SKM-1 treated with dmso at 0.1 percent for 144 hours (cell line): ENCODE results near the gene ADCY9.

ENCODE experiments used
- DNase-seq: peaks from one replicate; lab custom pipeline; 2025; ENCODE audit not compliant: unreplicated experiment; lab: John Stamatoyannopoulos, UW

Gene ADCY9

DNA sequence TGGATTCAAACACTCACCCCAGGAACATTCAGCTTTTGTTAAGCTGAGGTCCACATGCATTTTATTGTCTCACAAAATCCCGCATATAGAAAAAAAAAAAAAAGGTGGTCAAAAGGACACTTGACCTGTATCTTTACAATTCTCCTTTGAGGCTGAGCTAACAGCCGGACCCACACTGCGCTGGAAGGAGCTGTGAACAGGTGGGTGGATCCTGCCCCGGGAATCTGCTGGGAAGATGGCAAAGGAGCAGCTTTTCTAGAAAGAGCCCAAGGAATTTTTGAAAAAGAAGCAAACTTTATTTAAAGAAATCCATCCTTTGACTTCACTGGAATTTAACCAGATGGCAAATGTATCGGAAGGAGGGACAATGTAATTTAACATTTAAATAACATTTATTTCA, 108.1 kb downstream of the ADCY9 start:
- DNase-seq = no peak

DNA sequence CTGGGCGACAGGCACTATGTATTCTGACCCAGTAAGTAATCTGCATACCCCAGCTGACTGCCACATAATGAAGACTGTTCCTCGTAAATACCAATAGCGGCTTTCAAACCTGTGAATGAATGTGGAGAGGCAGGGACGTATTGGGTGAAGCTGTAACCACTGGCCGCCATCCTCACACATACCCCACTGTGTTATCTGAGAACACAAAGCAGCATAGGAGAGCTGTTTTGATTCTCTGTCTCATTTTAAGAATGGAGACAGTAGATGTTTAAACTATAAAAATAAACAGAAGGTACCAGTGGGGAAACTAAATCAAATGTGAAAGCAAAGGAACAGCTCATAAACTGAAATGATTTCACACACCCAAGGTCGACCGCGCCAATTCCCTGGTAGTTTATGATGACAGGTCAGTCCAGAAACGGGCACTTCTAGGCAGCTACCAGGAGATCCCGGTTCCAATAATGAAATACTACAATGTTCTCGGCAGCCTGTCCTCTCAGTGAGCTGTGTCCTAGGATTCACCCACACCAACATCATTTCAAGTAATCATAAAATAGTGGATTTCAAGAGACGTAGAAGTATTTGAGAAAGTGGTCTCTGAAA, 109.7 kb downstream of the ADCY9 start:
- DNase-seq = no peak

DNA sequence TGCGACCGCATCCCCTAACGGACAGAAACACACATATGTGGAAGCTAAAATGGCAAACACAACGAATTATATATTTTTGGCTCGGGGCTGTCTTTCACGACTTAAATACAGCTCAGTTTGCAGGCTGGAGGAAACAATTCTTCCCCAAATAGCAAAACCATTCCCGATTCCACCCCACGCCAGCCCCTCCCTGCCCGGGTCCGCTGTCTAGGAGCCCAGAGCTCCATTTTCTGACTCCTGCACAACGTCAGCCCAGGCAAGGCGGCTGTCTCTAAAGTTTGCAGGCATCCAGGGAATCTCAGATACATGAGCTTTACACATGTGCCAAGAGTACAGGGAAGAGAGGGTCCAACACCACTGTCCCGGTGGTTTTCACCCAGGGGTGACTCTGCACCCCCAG, 110.5 kb downstream of the ADCY9 start:
- no peak for DNase-seq

DNA sequence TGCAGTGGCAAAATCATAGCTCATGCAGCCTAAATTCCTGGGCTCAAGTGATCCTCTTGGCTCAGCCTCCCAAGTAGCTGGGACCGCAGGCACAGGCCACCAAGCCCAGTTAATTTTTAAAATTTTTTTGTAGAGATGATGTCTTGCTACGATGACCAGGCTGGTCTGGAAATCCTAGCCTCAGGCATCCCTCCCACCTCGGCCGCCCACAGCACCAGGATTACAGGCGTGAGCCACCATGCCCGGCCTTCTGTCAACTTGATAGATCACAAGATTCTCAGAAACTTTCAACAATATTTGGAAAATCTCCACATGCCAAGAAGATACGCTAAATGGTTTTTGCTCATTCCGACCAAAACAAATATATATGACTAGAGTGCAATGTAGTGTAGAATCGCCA, 111.0 kb downstream of the ADCY9 start:
- DNase-seq = no peak

DNA sequence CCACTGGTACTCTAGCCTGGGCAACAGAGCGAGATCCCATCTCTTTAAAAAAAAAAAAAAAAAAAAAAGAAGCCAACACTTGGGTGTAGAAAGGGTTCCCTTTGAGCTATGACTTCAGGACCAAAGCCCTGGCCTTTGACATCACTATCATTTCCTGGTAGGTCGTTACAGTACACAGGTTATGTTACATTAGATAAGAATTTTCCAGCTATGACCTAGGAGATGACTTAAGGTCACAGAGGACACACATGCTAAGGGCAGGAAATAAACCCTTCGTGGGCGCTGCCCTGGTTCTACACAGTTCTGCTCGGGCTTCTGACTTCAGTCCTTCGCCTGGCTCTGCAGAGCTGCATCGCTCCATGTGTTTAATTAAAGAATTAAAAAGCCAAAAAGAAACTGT, 112.0 kb downstream of the ADCY9 start:
- DNase-seq = no peak

DNA sequence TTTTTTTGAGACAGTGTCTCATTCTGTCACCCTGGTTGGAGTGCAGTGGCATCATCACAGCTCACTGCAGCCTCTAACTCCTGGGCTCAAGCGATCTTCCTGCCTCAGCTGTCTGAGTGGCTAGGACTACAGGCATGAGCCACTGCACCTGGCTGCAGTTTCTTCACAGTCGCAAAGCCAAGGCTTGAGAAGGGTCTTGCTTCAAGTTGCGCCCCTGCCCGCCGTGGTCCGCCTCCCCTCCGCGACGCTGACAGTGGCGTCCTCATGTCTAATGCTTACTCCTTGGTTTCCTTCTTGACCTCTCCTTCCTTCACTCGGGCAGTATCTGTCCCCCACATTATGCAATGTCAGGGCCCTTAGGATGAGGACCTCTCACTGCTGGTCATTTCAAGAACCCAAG, 112.7 kb downstream of the ADCY9 start:
- no peak for DNase-seq

DNA sequence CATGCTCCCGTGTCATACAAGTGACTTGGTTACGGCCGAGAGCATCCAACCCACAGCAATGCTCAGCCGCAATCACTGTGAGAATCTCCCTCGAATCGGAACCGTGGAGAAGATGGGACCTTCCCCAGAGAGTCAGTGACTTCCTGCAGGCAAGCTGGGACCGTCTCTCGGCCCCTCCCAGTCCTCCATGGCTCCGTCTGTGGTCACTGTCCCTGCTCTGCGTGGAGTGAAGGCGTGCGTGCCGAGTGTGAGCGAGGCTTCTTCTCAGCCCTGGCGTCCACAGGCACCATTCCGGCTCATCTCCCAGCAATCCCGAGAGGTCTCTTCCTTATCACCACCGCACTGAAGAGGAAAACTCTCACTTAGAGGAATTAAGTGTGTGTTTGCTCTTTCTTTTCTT, 113.1 kb downstream of the ADCY9 start:
- no peak for DNase-seq

DNA sequence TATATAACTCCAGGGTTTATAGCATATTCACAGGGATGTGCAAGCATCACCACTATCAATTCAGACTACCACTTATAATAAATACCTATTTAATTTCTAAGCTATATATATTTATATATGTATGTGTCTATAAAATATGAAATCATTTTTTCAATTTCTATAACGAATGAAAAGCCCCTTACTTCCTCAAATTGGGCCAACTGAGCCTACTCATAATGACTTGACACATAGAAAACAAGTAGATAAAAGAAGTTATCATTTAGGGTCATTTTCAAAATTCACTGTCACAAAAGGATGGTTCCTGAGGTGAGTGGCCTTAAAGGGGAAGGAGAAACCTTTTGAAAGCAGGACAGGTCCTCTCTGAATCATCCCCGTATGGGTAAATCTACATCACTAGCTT, 114.1 kb downstream of the ADCY9 start:
- DNase-seq = no peak

DNA sequence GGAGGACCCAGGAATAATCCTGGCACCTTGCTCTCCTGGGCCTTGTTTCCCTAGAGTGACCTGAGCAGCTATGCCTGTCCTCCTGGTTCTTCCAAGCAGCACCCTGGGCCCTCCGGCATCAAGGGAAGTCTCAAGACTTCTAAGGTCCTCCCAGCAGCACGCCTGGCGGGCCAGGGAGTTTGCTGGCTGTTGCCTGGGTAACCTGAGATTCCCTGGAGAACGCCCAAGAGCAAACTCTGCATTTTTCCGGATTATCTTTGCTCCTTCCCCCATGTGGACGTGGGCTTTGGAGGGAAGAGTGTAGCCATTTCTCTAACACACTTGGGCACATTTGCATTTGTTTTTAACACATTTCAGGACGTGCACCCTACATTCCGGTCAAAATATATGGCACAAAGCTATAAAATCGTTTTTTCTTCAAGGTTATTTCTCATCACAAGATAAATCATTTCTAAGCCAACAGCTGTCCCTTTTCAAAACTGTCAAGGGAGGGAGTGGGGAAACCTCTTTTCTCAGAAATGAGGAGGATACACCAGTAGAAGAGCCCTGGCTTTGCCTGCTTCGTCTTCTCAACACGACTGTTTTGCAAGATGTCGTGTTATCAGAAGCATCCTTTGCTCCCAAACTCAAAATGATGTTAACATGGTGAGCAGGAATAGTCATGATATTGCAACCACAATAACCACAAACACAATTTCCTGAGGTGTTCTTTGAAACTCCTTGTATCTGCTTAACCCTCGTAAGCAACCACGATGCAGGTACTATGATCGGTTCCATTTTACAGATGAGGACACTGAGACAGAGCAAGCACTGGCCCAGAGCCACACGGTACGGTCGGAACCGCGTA, 116.5 kb downstream of the ADCY9 start:
- no peak for DNase-seq

DNA sequence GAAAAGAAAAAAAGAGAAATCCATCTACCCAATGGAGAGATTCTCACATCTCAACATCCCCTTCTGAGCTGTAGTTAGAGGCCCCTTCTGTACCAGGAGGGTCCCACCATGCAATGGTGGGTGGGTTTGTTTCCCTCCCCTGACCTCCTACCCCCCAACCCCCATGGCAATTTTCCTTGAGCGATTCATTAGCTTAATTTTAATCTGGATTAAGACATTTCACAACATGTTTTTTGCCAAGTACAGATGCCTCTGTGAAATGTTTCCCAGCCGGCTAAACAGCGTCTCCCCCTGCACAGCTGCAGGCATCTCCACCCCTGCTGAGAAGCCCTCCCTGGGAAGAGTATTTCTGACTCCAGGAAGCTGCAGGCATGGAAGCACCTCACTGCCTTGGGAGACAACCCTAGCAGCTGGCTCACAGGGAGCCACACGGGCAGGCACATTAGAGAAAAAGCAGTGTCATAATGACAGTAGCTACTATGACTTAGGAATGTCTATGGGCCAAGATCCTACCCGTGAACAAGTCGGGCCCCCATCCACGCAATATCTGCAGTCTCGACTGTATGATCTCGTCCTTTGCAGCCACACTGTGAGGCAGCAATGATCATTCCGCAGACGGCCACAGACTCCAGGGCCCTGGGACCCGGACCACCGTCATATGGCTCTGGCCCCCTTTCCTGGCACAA, 117.3 kb downstream of the ADCY9 start:
- DNase-seq = no peak

DNA sequence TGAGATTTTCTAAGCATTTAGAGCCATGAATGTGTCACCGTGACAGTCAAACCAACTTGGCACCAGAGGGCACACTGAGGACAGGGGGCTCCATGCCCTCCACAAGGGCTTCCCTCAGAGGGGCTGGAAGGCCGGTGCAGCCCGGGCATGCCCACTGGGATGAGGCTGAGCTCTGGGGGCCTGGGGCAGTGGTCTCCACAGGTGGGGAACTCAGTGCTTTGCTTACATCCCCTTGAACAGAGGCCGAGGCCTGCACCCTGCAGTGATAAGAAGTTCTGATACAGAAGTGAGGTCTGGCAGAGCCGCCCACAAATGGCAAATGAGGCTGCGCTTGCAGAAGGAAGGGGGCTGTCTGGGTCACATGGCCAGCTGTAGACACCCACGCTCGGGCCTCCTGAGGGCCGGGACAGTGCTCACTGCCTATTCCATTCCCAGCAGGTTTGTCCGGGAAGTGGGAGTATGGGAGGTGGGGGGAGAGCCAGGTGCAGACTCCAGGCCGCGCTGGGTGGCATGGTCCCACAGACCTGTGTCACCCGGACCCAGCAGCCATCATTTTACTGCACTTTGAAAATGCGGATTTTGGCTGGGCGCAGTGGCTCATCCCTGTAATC, 118.9 kb downstream of the ADCY9 start:
- no peak for DNase-seq

DNA sequence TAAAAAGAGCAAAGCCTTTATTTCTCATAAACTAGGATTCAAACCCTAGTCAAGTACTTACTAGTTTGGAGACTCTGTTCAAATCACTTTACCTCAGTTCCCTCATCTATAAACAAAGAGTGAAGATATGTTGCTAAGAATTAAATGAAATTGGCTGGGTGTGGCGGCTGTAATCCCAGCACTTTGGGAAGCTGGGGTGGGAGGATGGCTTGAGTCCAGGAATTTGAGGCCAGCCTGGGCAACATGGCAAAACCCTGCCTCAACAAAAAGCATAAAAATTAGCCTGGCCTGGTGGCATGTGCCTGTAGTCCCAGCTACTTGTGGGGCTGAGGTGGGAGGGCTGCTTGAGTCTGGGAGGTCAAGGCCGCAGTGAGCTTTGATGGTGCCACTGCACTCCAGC, 121.2 kb downstream of the ADCY9 start:
- no peak for DNase-seq

DNA sequence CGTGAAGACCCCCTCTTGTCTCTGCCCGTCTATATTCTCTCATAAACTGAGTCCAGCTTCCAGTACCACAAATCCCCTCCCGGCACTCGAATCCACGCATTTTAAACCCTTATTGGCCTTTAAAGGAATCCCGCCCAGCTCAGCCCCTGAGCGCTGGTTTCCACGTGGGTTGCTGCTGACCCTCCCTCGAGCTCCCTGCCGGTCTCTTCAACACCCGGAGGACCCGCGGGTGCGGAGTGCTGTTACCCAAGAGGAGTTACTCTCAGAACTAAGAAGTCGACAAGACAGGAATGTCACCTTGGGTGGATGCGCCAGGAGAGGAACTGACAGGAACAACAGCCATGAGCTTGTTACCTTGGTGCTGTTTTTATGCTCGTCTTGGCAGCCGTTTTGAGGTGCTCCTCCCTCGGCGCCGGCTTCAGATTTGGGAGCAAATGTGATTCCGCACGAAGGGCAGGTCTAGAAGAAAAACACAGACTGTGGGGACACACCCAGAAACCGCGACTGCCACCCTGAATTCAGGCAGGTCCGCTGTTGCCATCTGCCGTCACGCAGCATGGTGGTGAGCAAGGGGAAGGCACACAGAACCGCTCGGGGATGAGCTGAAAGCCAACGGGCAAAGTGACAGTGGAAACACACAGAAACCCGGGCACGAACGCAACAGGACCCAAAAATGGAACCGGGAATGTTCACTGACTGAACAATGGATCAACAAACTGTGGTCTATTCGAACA, 123.0 kb downstream of the ADCY9 start:
- no peak for DNase-seq

DNA sequence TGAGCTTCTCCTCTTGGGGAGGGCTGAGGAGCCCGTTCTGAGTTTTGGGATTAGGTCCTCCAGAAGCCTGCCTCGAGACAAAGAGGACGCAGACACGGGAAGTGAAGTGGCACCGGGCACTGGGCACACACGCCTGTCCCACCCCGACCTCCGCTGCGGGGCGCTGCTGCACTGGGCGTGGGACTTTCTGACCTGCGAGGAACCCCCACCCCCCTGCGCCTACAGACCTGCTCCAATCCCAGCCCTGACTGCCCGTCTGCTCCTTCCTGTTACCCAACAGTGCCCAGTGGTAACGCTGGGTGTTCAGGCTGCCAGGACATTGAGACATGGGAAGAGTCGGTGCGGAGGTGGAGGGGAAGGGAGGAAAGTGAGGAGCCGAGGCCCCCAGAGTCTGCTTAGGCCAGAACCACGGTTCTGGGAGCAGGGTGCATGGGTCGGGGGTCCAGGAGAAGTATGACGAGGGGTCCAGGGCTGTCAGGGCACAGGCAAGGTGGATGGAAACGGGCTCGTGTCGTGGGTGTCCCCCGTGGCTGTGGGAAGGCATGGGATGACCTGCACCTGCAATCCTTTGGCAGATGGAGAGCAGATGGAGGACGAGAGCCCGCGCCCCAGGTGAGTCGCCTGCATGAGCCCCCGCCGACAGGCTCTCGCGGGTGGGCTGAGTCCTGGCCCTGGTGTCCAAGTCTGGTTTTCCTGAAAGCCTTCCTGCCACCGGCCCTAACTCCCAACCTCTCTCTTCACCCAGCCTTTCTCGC, 123.8 kb downstream of the ADCY9 start:
- DNase-seq = no peak

DNA sequence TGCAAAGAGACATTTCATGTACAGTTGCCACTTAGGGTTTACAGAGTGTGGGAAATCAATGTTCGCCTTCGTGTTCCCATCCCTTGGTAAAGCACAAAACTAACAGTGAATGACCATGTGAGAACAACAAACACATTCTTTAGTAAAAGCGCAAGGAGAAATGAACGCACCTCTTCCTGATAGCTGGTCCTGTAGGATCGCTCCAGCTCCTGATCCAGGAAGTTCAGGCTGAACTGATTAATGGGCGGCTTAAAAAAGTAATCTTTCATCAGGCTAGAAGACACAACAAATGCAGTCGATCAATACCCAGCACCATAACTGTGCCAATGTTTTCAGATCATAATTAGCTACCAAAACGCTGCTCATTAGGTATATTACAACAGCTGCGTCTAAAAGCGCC, 127.4 kb downstream of the ADCY9 start:
- DNase-seq = no peak

DNA sequence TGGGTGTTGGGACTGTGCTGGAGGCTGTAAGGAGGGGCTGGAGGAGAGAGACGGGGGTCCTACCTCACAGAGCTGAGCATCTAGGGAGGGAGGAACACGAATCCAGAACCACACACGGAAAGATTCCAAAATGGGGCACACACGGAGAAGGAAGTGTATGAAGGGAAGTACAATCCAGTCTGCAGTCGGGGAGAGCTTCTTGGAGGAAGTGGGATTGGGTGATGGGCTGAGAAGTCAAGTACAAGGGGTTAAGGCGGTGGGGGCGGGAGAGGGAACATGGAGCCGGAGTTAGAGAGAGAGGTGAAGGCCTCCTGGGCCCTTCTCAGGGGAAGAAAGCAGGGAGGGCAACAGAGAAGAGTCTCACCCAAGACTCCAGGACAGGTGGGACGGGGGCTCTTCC, 128.2 kb downstream of the ADCY9 start:
- DNase-seq = no peak

DNA sequence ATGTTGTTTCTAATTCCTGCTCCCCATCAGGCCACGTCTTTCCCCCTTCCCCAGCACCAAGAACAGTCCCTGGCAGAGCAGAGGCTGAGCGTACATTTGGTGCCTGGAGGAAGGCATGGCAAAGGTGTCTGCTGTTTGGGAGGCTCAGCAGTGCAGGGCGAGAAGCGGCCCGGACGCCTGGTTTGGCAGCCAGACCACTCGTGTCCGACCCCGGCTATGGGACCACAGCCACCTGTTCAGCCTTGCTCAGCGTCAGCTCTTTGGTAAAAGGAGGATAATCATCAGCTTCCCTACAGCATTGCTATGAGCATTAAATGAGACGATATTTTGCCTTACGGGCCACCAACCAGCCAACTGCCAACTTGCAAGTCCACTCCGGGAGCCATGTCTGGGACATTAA, 129.0 kb downstream of the ADCY9 start:
- no peak for DNase-seq

DNA sequence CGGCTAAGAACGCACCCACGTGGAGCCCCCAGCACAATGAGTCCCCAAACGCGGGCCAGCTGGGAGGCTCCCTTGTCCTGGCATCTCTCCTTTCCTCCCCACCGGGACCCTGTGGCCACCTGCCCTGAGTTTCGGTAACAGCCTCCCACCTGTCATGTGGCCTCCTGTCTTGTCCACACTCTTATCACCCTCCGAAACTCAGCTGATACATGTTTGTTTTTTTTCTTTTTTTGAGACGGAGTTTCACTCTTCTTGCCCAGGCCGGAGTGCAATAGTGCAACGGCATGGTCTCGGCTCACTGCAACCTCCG, 130.1 kb downstream of the ADCY9 start:
- no peak for DNase-seq

DNA sequence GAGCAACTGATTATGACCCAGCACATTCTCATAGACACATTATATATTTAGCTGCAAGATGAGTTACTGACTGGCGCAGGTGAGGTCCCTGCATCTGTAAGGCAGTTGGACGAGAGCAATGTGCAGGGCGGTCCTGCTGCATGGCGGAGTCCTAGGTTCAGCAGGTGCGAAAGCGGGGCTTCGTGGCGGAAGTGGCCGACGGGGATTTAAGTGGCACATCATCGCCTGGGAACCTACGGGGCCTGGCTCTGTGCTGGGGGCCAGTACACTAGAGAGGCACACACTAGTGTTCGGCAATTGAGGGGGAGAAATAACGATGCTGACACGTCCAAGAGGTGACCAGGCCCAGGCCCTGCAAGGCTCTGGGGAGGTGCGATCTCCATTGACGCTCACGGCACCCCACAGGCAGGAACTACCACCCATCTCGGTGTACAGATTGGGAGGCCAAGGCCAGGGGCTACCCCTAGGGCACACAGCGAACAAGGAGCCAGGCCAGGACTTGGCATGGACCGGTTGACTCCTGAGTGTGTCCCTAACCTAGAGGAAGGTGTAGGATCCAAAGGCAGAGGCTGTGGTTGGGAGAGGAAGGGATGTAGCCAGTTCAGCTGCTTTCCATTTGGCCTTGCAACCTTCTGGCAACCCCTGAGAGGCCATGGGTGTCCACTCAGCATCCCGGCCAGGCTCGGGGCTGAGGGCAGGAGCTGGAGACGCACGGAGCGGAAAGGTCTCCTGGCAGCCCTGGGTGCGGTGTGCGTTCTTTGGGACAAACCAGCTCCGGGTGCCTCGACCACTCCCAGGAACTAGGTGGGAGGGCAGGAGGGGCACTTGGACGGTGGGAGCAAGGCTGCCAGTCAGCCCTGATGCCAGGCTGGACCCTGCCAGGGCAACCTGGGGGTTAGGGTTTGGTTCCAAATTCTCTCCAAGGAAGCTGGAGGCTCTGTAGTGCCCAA, 131.9 kb downstream of the ADCY9 start:
- no peak for DNase-seq
